ENCODE measurements around the gene GRHL3.

Gene GRHL3

GRCh38 chr1:24338447-24338846 lies 19.3 kb downstream of the GRHL3 start:
- in situ Hi-C loops (cut with HindIII; ENCODE audit: low sequenced_read_pairs) = no loop called here

- in situ Hi-C loops (cut with HindIII; ENCODE audit: low sequenced_read_pairs) = no loop called here
These were observed 20.8 kb downstream of the GRHL3 start for GRCh38 chr1:24339996-24340395.

GRCh38 chr1:24340770-24341169 lies 21.6 kb downstream of the GRHL3 start:
- in situ Hi-C loops (cut with HindIII; ENCODE audit: low sequenced_read_pairs) = no loop called here

- in situ Hi-C loops (cut with HindIII; ENCODE audit: low sequenced_read_pairs) = no loop called here
These were observed 22.1 kb downstream of the GRHL3 start for GRCh38 chr1:24341260-24341659.

- in situ Hi-C loops (cut with HindIII; ENCODE audit: low sequenced_read_pairs) = no loop called here
These were observed 24.4 kb downstream of the GRHL3 start for GRCh38 chr1:24343412-24344089.

- in situ Hi-C loops (cut with HindIII; ENCODE audit: low sequenced_read_pairs) = no loop called here
These were observed 25.1 kb downstream of the GRHL3 start for GRCh38 chr1:24344090-24344742.

GRCh38 chr1:24345334-24345733 lies 26.2 kb downstream of the GRHL3 start:
- in situ Hi-C loops (cut with HindIII; ENCODE audit: low sequenced_read_pairs) = no loop called here

GRCh38 chr1:24347159-24347934 lies 28.2 kb downstream of the GRHL3 start:
- in situ Hi-C loops (cut with HindIII; ENCODE audit: low sequenced_read_pairs) = no loop called here

GRCh38 chr1:24348196-24348595 lies 29.0 kb downstream of the GRHL3 start:
- in situ Hi-C loops (cut with HindIII; ENCODE audit: low sequenced_read_pairs) = no loop called here

- in situ Hi-C loops (cut with HindIII; ENCODE audit: low sequenced_read_pairs) = no loop called here
These were observed 30.7 kb downstream of the GRHL3 start for GRCh38 chr1:24349891-24350290.

- in situ Hi-C loops (cut with HindIII; ENCODE audit: low sequenced_read_pairs) = no loop called here
These were observed 32.1 kb downstream of the GRHL3 start for GRCh38 chr1:24351247-24351646.

- in situ Hi-C loops (cut with HindIII; ENCODE audit: low sequenced_read_pairs) = no loop called here
These were observed 32.9 kb downstream of the GRHL3 start for GRCh38 chr1:24351918-24352627.

- in situ Hi-C loops (cut with HindIII; ENCODE audit: low sequenced_read_pairs) = no loop called here
These were observed 34.2 kb downstream of the GRHL3 start for GRCh38 chr1:24353292-24353891.

- in situ Hi-C loops (cut with HindIII; ENCODE audit: low sequenced_read_pairs) = no loop called here
These were observed 36.3 kb downstream of the GRHL3 start for GRCh38 chr1:24355466-24355865.

- in situ Hi-C loops (cut with HindIII; ENCODE audit: low sequenced_read_pairs) = no loop called here
These were observed 37.9 kb downstream of the GRHL3 start for GRCh38 chr1:24357038-24357437.

GRCh38 chr1:24360681-24361080 lies 41.5 kb downstream of the GRHL3 start:
- in situ Hi-C loops (cut with HindIII; ENCODE audit: low sequenced_read_pairs) = no loop called here

- in situ Hi-C loops (cut with HindIII; ENCODE audit: low sequenced_read_pairs) = no loop called here
These were observed 42.7 kb downstream of the GRHL3 start for GRCh38 chr1:24361811-24362210.

- in situ Hi-C loops (cut with HindIII; ENCODE audit: low sequenced_read_pairs) = no loop called here
These were observed 43.2 kb downstream of the GRHL3 start for GRCh38 chr1:24362396-24362795.

GRCh38 chr1:24362982-24363614 lies 43.9 kb downstream of the GRHL3 start:
- in situ Hi-C loops (cut with HindIII; ENCODE audit: low sequenced_read_pairs) = no loop called here

GRCh38 chr1:24363994-24364393 lies 44.8 kb downstream of the GRHL3 start:
- in situ Hi-C loops (cut with HindIII; ENCODE audit: low sequenced_read_pairs) = no loop called here
